Right lobe of liver (tissue), 4 donors: ENCODE measurements around the gene MED8.

Experiments
- CTCF ChIP-seq, 4 donors: fragments of 200-600 bp in 3 of 4; fragments of 450-650 bp in 1 of 4; IDR thresholded peaks; one replicate each; pipeline versions ENCODE4 v1.5.1 to v1.8.0; 2016 to 2022; ENCODE audit warnings: antibody characterized with exemption in 4 of 4, mild to moderate bottlenecking in 2 of 4
- POLR2A ChIP-seq: fragments of 450-650 bp; IDR thresholded peaks from one replicate; pipeline ENCODE4 v1.6.1; 2017; ENCODE audit warnings: antibody characterized with exemption, mild to moderate bottlenecking
- donor health status: DM: no; HTN: no; CAD: no.
- donor health status: DM: no; HTN: no; CAD: no.
- donor health status: DM: no; HTN: yes; CAD: no.

GRCh38 chr1:43432171-43432860, 42.7 kb upstream of the MED8 start:
- TF ChIP-seq CTCF (IDR thresholded peaks at IDR 0.05): no peak
- no peak for TF ChIP-seq POLR2A
